NCI-H524 treated with DMSO at 0.1 percent for 48 hours (cell line): ENCODE results near the gene ULK3.

Source experiments
- DNase-seq: peaks from one replicate; lab custom pipeline; 2025; lab: John Stamatoyannopoulos, UW

ULK3 gene

GRCh38 chr15:74799255-74799855 is 43.6 kb downstream of the ULK3 start:
- DNase-seq = no peak

GRCh38 chr15:74798388-74799254 is 44.3 kb downstream of the ULK3 start:
- no peak for DNase-seq

- no peak for DNase-seq
These were observed 46.9 kb downstream of the ULK3 start for GRCh38 chr15:74795966-74796625.

- DNase-seq = no peak
These were observed 48.0 kb downstream of the ULK3 start for GRCh38 chr15:74794970-74795349.

- no peak for DNase-seq
These were observed 48.5 kb downstream of the ULK3 start for GRCh38 chr15:74794248-74794969.

- DNase-seq = no peak
These were observed 49.6 kb downstream of the ULK3 start for GRCh38 chr15:74793135-74794028.

GRCh38 chr15:74792227-74793016 is 50.5 kb downstream of the ULK3 start:
- no peak for DNase-seq

- no peak for DNase-seq
These were observed 51.3 kb downstream of the ULK3 start for GRCh38 chr15:74791667-74792066.

GRCh38 chr15:74791007-74791406 is 51.9 kb downstream of the ULK3 start:
- no peak for DNase-seq

- DNase-seq = no peak
These were observed 52.7 kb downstream of the ULK3 start for GRCh38 chr15:74790080-74790916.

- DNase-seq = no peak
These were observed 53.2 kb downstream of the ULK3 start for GRCh38 chr15:74789741-74790079.

GRCh38 chr15:74789171-74789631 is 53.8 kb downstream of the ULK3 start:
- DNase-seq = no peak

- no peak for DNase-seq
These were observed 54.2 kb downstream of the ULK3 start for GRCh38 chr15:74788683-74789151.

- no peak for DNase-seq
These were observed 54.8 kb downstream of the ULK3 start for GRCh38 chr15:74788042-74788682.

GRCh38 chr15:74787251-74788041 is 55.5 kb downstream of the ULK3 start:
- no peak for DNase-seq

- no peak for DNase-seq
These were observed 56.3 kb downstream of the ULK3 start for GRCh38 chr15:74786551-74787165.
